Body of pancreas (tissue), 4 donors: ENCODE data around the gene STK31. TPM values are rescaled to one million over a fixed set of nuclear protein-coding genes. Genes with fewer than 3 reads are reported as not detected.
"Not testable (repeated sequence)": the region's sequence is repeated elsewhere in the genome, so short reads cannot be mapped to it uniquely, and the experiment has no call there.

Source experiments
- ATAC-seq: fragments of 150-250 bp; one replicate; pipeline ENCODE4 v1.9.1; 2016
- DNase-seq, 4 donors: peaks; one replicate each; pipeline ENCODE4 v3.0.0-alpha.2; 2019
- H3K27ac ChIP-seq, 4 donors: fragments of 200-600 bp; sonication (generic); 1 replicate in 3 of 4; 2 replicates in 1 of 4; pipeline versions ENCODE4 v1.5.1 to v1.6.1; 2016 to 2019; ENCODE audit warnings: mild to moderate bottlenecking in 1 of 4, mixed read lengths in 1 of 4, moderate library complexity in 1 of 4
- H3K27me3 ChIP-seq, 2 donors: fragments of 200-600 bp; sonication (generic); one replicate each; pipeline ENCODE4 v1.6.0; 2016; ENCODE audit warnings: mild to moderate bottlenecking in 1 of 2
- H3K36me3 ChIP-seq, 2 donors: fragments of 200-600 bp; sonication (generic); replicated peaks in 1 of 2; 2 replicates each; pipeline ENCODE4 v1.5.1; 2016; ENCODE audit warnings: low read depth in 2 of 2; ENCODE audit not compliant: insufficient read depth in 1 of 2
- H3K4me1 ChIP-seq: fragments of 200-600 bp; sonication (generic); one replicate; pipeline ENCODE4 v1.6.0; 2016
- H3K4me3 ChIP-seq, 2 donors: fragments of 200-600 bp; sonication (generic); 1 replicate in 1 of 2; 2 replicates in 1 of 2; pipeline ENCODE4 v1.5.1; 2016 to 2019
- H3K9me3 ChIP-seq, 3 donors: fragments of 200-600 bp; sonication (generic); 1 replicate in 2 of 3; 2 replicates in 1 of 3; pipeline ENCODE4 v1.5.1; 2016
- CTCF ChIP-seq, 7 experiments: fragments of 450-650 bp in 4 of 7; fragments of 200-600 bp in 3 of 7; sonication (generic) in 3 of 7; IDR thresholded peaks; one replicate each; pipeline ENCODE4 v1.5.1; 2016 to 2019; ENCODE audit warnings: antibody characterized with exemption in 7 of 7
- POLR2A ChIP-seq, 3 donors: fragments of 450-650 bp; IDR thresholded peaks; one replicate each; pipeline ENCODE4 v1.6.1; 2016; ENCODE audit warnings: antibody characterized with exemption in 3 of 3, mild to moderate bottlenecking in 2 of 3
- WGBS, 2 donors: methylation state at CpG; one replicate each; pipeline ENCODE4 v1.1.5; 2017; 5-methylcytosine and 5-hydroxymethylcytosine counted together
- intact Hi-C: fragments of 100-400 bp; cut with DNase I; formaldehyde crosslinking; loops from one replicate; pipeline ENCODE4 v1.15.1; 2023
- total RNA-seq, 2 donors: library from RNA; depleted of rRNA; stranded (reverse); fragments of >200 nt; gene quantifications; one replicate each; pipeline ENCODE4 v1.1.0, GENCODE V29; 2016

Gene STK31
- total RNA-seq, 2 donors from 2014 or later, result 2.3 TPM; not detected in 1

- Histone ChIP-seq H3K27me3 (no peaks in the 10 kb centered on the region), H3K9me3 (no peaks in the 10 kb centered on the region), H3K27ac (no peak overlapping the region), H3K4me3 (no peak overlapping the region), H3K36me3 (no peaks in the 10 kb centered on the region), H3K4me1 (no peaks in the 10 kb centered on the region)
- ATAC-seq, result no peak
- TF ChIP-seq POLR2A (IDR thresholded peaks at IDR 0.05) (no peak), CTCF (IDR thresholded peaks at IDR 0.05) (no peak)
- intact Hi-C loops, result no loop called here
- no peak for DNase-seq
These were observed 57.5 kb downstream of the STK31 start for GRCh38 chr7:23767514-23767913.

GRCh38 chr7:23768022-23768421 is 58.0 kb downstream of the STK31 start:
- no peaks in the 10 kb centered on the region for H3K9me3 ChIP-seq
- intact Hi-C loops, result no loop called here
- no peaks in the 10 kb centered on the region for H3K36me3 ChIP-seq
- DNase-seq (no peak), ATAC-seq (no peak)
- 63 to 82% methylated on average over 3 of the region's 3 CpGs for WGBS, 2 donors
- TF ChIP-seq CTCF (IDR thresholded peaks at IDR 0.05), result no peak
- TF ChIP-seq POLR2A (IDR thresholded peaks at IDR 0.05), result no peak
- H3K4me3 ChIP-seq, result no peak overlapping the region
- no peaks in the 10 kb centered on the region for H3K4me1 ChIP-seq
- H3K27me3 ChIP-seq, result no peaks in the 10 kb centered on the region
- H3K27ac ChIP-seq, result no peak overlapping the region

GRCh38 chr7:23779185-23779800 is 69.3 kb downstream of the STK31 start:
- intact Hi-C loops, H3K4me1 ChIP-seq, DNase-seq, H3K27ac ChIP-seq, H3K36me3 ChIP-seq, ATAC-seq, H3K27me3 ChIP-seq, H3K9me3 ChIP-seq, H3K4me3 ChIP-seq: not testable (repeated sequence)
- WGBS, 2 donors, result 85% methylated on average over 7 of the region's 7 CpGs; no CpG with 5 or more reads in 1 of the 2 donors

- TF ChIP-seq CTCF (IDR thresholded peaks at IDR 0.05), result no peak
- TF ChIP-seq POLR2A (IDR thresholded peaks at IDR 0.05), result no peak
- 86 to 91% methylated on average over 5 of the region's 5 CpGs for WGBS, 2 donors
- intact Hi-C loops, result no loop called here
These were observed 73.1 kb downstream of the STK31 start for GRCh38 chr7:23783115-23783514.

GRCh38 chr7:23787272-23787671 is 77.3 kb downstream of the STK31 start:
- Histone ChIP-seq H3K27me3 (no peaks in the 10 kb centered on the region), H3K4me1 (no peaks in the 10 kb centered on the region), H3K9me3 (no peaks in the 10 kb centered on the region), H3K27ac (no peak overlapping the region), H3K4me3 (no peak overlapping the region), H3K36me3 (no peaks in the 10 kb centered on the region)
- no peak for TF ChIP-seq CTCF (IDR thresholded peaks at IDR 0.05)
- TF ChIP-seq POLR2A (IDR thresholded peaks at IDR 0.05), result no peak
- intact Hi-C loops, result no loop called here
- WGBS, 2 donors, result 88 to 93% methylated on average over 3 of the region's 3 CpGs
- no peak for DNase-seq
- no peak for ATAC-seq

More at GRCh38 chr7:23783115-23783514, 73.1 kb downstream of the STK31 start:
- Histone ChIP-seq H3K27me3 (no peaks in the 10 kb centered on the region), H3K9me3 (no peaks in the 10 kb centered on the region), H3K4me3 (no peak overlapping the region), H3K36me3 (no peaks in the 10 kb centered on the region), H3K27ac (no peak overlapping the region), H3K4me1 (no peaks in the 10 kb centered on the region)
- DNase-seq (no peak), ATAC-seq (no peak)
